Measurements from ENCODE around the gene FAM83G. TPM values are rescaled to one million over a fixed set of nuclear protein-coding genes. Genes with fewer than 3 reads are reported as not detected.

FAM83G gene
- total RNA-seq, 1 donor from 2014 or later: 2.2 TPM

DNA sequence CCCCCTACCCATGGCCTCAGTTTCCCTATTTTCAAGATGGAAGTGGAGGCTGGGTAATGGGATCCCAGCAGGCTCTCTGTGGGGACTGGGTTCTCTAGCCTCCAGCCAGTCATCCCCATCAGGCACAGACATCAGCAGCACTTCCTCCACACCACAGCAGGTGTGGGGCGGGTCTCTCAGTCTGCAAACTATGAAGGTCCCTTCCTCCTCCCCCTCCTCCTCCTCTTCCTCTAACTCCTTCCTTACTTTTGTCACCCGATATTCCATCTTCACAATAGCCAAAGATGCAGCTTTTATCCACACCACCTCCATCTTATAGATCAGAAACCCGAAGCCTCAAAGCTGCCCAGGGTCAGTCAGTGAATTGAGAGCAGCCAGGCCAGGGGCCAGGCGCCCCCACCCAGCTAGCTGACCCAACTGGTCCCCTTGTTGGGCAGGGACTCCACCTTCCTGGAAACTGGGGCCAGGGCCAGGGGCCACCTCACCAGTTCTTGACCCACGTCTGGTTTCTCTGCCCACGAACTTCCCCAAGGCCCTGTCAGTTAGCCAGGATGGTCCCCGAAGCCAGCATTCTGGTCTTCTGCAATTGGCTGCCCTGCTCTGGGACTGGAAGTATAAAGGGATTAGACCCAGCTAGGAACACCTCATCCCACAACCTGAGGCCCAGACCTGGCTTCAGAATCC is 2.5 kb downstream of the FAM83G start:
- intact Hi-C loops (cut with micrococcal nuclease): no loop called here
- Histone ChIP-seq H3K36me3 (no peaks in the 10 kb centered on the region), H3K27me3 (ENCODE audit: low read depth) (no peaks in the 10 kb centered on the region), H3K9me3 (replicated peaks) (peaks cover 5% of the 10 kb centered on the region), H3K4me1 (peaks cover 15% of the 10 kb centered on the region), H3K27ac (replicated peaks) (no peak overlapping the region), H3K4me3 (no peak overlapping the region)
- no peak for DNase-seq
- TF ChIP-seq, protein P1, sequence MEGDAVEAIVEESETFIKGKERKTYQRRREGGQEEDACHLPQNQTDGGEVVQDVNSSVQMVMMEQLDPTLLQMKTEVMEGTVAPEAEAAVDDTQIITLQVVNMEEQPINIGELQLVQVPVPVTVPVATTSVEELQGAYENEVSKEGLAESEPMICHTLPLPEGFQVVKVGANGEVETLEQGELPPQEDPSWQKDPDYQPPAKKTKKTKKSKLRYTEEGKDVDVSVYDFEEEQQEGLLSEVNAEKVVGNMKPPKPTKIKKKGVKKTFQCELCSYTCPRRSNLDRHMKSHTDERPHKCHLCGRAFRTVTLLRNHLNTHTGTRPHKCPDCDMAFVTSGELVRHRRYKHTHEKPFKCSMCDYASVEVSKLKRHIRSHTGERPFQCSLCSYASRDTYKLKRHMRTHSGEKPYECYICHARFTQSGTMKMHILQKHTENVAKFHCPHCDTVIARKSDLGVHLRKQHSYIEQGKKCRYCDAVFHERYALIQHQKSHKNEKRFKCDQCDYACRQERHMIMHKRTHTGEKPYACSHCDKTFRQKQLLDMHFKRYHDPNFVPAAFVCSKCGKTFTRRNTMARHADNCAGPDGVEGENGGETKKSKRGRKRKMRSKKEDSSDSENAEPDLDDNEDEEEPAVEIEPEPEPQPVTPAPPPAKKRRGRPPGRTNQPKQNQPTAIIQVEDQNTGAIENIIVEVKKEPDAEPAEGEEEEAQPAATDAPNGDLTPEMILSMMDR (IDR thresholded peaks at IDR 0.05; ENCODE audit: borderline replicate concordance): no peak

DNA sequence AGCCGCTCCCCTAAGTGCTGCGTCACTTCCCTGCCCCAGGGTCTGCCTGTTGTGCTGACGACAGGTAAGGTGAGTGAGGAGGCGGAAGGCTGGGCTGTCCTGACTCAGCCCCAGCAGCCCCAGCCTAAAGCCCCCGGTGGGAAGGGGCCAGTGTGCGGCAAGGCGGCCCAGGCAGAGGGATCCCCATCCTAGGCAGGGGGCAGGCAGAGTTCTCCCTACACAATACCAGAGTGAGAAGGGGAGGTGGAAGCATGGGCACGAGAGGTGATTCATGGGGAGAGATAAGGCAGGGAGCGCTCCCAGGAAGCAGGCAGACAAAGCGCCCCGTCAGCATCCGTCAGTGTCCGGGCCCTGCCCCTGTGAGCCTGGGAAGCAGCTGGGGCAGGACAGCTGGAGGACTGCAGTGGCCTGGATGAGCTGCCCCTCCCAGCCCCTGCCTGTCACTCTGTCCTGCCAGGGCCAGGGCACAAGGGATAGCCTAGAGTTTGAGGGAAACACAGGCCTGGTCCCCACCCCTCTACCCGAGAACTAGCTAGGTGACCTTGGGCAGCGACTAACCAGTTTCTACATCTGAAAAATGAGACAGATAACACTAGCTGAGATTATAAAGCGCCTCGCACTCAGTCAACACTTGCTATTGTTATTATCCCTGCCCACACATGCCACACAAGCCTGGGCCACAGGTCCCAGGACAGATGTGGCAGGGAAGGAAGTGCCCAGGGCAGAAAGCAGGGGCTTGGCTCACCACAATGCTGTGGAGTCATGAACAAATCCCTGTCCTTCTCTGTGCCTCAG is 3.8 kb downstream of the FAM83G start:
- no peaks in the 10 kb centered on the region for H3K27me3 ChIP-seq (ENCODE audit: low read depth)
- no peaks in the 10 kb centered on the region for H3K36me3 ChIP-seq
- H3K27ac ChIP-seq (replicated peaks): no peak overlapping the region
- H3K9me3 ChIP-seq (replicated peaks): peaks cover 6% of the 10 kb centered on the region
- DNase-seq: no peak
- H3K4me1 ChIP-seq: peaks cover 15% of the 10 kb centered on the region
- TF ChIP-seq, protein P1 (IDR thresholded peaks at IDR 0.05; ENCODE audit: borderline replicate concordance): no peak
- intact Hi-C loops (cut with micrococcal nuclease): no loop called here
- no peak overlapping the region for H3K4me3 ChIP-seq

DNA sequence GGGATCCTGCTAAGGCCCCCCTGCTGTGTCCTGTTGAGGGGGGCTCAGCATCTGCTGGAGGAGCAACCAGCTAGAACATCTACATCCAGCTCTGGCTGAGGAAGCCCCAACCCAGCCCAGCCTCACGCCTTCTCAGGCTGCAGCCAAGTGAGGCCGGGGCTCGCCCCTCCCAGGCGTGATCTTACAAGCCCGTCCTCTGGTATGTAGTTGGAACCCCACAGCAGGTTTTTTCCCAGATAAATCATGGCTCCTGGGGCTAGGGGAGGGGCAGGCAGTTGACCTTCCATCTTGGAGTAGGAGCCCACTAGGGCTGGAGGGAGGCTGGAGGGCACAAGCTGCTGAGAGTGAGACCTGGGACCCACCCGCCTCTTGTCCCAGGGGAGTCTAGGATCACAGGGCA is 4.7 kb downstream of the FAM83G start:
- Histone ChIP-seq H3K9me3 (replicated peaks) (peaks cover 14% of the 10 kb centered on the region), H3K4me1 (peaks cover 13% of the 10 kb centered on the region), H3K36me3 (no peaks in the 10 kb centered on the region), H3K4me3 (no peak overlapping the region), H3K27me3 (ENCODE audit: low read depth) (no peaks in the 10 kb centered on the region), H3K27ac (replicated peaks) (no peak overlapping the region)
- TF ChIP-seq, protein P1 (IDR thresholded peaks at IDR 0.05; ENCODE audit: borderline replicate concordance): no peak
- no peak for DNase-seq
- intact Hi-C loops (cut with micrococcal nuclease): no loop called here

DNA sequence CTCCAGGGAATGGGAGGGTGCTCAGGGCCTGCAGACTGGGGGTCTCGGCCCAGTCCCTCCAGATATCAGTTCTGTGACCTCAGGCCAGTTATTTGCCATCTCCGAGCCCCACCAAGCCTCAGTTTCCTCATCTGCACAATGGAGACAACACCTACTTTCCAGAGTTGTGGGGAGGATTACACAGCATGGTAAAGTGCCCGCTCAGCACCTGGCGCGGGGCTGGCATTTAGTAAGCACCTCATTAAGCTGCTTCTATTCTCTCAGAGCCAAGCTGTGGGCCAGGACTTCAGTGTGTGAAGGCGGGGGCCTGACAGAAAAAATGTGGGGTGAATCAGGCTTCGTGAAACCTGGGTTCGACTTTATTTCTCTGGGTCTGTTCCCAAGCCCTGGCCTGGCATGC is 5.2 kb downstream of the FAM83G start:
- Histone ChIP-seq H3K4me3 (no peak overlapping the region), H3K27me3 (ENCODE audit: low read depth) (no peaks in the 10 kb centered on the region), H3K36me3 (no peaks in the 10 kb centered on the region), H3K4me1 (peaks cover 10% of the 10 kb centered on the region), H3K9me3 (replicated peaks) (peaks cover 17% of the 10 kb centered on the region), H3K27ac (replicated peaks) (no peak overlapping the region)
- TF ChIP-seq, protein P1 (IDR thresholded peaks at IDR 0.05; ENCODE audit: borderline replicate concordance): no peak
- intact Hi-C loops (cut with micrococcal nuclease): no loop called here
- DNase-seq: no peak

DNA sequence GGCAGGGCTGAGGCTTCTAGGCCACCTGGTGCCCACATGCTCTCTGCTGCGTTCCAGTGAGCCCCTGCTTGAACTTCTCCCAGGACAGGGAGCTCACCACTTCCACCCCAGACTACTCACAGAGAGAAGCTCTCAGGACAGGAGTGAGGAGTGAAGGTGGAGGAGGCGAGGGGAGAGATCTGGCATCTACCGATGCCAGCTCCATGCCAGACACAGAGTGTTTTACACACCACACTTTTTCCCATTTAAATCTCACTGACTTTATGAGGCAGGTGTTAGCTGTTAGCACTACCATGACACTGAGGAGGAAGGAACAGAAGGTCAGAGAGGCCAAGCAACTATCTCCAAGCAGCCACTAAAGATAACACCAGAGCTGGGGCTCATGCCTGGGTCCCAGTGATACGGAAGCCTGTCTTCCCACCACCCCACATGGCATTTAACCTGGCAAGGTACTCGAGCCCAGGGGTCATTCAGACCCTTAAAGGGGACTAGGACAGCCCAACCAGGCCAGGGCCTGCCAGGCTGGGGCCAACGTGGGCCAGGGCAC is 6.8 kb downstream of the FAM83G start:
- TF ChIP-seq, protein P1 (IDR thresholded peaks at IDR 0.05; ENCODE audit: borderline replicate concordance): no peak
- Histone ChIP-seq H3K27me3 (ENCODE audit: low read depth) (no peaks in the 10 kb centered on the region), H3K4me3 (no peak overlapping the region), H3K9me3 (replicated peaks) (peaks cover 17% of the 10 kb centered on the region), H3K4me1 (no peaks in the 10 kb centered on the region), H3K36me3 (no peaks in the 10 kb centered on the region), H3K27ac (replicated peaks) (no peak overlapping the region)
- DNase-seq: no peak
- intact Hi-C loops (cut with micrococcal nuclease): no loop called here

All from left ventricle myocardium inferior (tissue), 1 donor.